Parathyroid adenoma (tissue), 2 donors: ENCODE measurements around the gene RAE1.

Experiments
- H2AFZ ChIP-seq: fragments of 300-600 bp; sonication (generic); one replicate; pipeline ENCODE4 v1.7.0; 2017; ENCODE audit warnings: antibody characterized with exemption, mild to moderate bottlenecking
- H3K27ac ChIP-seq: fragments of 300-600 bp; sonication (generic); one replicate; pipeline ENCODE4 v1.7.0; 2017
- H3K27me3 ChIP-seq: fragments of 300-600 bp; sonication (generic); one replicate; pipeline ENCODE4 v1.7.0; 2017; ENCODE audit warnings: low read length; ENCODE audit not compliant: control insufficient read depth, insufficient read depth
- H3K36me3 ChIP-seq: fragments of 300-600 bp; sonication (generic); one replicate; pipeline ENCODE4 v1.7.0; 2017; ENCODE audit warnings: low read length; ENCODE audit not compliant: control insufficient read depth, insufficient read depth
- H3K4me1 ChIP-seq: fragments of 300-600 bp; sonication (generic); one replicate; pipeline ENCODE4 v1.7.0; 2017; ENCODE audit warnings: control low read depth
- H3K4me2 ChIP-seq: fragments of 300-600 bp; sonication (generic); one replicate; pipeline ENCODE4 v1.7.0; 2017; ENCODE audit warnings: low read length
- H3K4me3 ChIP-seq: fragments of 300-600 bp; sonication (generic); one replicate; pipeline ENCODE4 v1.7.0; 2017; ENCODE audit warnings: low read depth, low read length
- H3K79me2 ChIP-seq: fragments of 300-600 bp; sonication (generic); one replicate; pipeline ENCODE4 v1.7.0; 2017; ENCODE audit warnings: control low read depth
- H3K9ac ChIP-seq: fragments of 300-600 bp; sonication (generic); one replicate; pipeline ENCODE4 v1.7.0; 2017; ENCODE audit warnings: mild to moderate bottlenecking
- H3K9me3 ChIP-seq: fragments of 300-600 bp; sonication (generic); one replicate; pipeline ENCODE4 v1.7.0; 2017; ENCODE audit warnings: low read length; ENCODE audit not compliant: control insufficient read depth
- CTCF ChIP-seq: fragments of 300-600 bp; sonication (generic); IDR thresholded peaks from one replicate; pipeline ENCODE4 v1.7.0; 2017; ENCODE audit warnings: antibody characterized with exemption, mild to moderate bottlenecking
- donor health status: primary hyperparathyroidism.

Gene RAE1

GRCh38 chr20:57323034-57323433, 28.0 kb upstream of the RAE1 start:
- no peak for TF ChIP-seq CTCF

GRCh38 chr20:57325632-57326356, 25.3 kb upstream of the RAE1 start:
- Histone ChIP-seq H3K4me2 (no peak overlapping the region), H3K79me2 (no peaks in the 10 kb centered on the region), H3K4me3 (no peak overlapping the region), H3K27me3 (no peaks in the 10 kb centered on the region), H3K4me1 (no peaks in the 10 kb centered on the region), H3K36me3 (no peaks in the 10 kb centered on the region), H3K9me3 (no peaks in the 10 kb centered on the region), H2AFZ (no peak overlapping the region), H3K9ac (no peak overlapping the region), H3K27ac (no peak overlapping the region)
- no peak for TF ChIP-seq CTCF

More at GRCh38 chr20:57323034-57323433, 28.0 kb upstream of the RAE1 start:
- Histone ChIP-seq H3K4me2 (no peak overlapping the region), H3K36me3 (no peaks in the 10 kb centered on the region), H3K27me3 (no peaks in the 10 kb centered on the region), H2AFZ (no peak overlapping the region), H3K4me3 (no peak overlapping the region), H3K9me3 (no peaks in the 10 kb centered on the region), H3K9ac (no peak overlapping the region), H3K27ac (no peak overlapping the region), H3K79me2 (no peaks in the 10 kb centered on the region), H3K4me1 (no peaks in the 10 kb centered on the region)

GRCh38 chr20:57326667-57327455, 24.2 kb upstream of the RAE1 start:
- no peak overlapping the region for H2AFZ ChIP-seq
- H3K4me3 ChIP-seq, result no peak overlapping the region
- H3K27me3 ChIP-seq, result no peaks in the 10 kb centered on the region
- no peak for TF ChIP-seq CTCF
- no peaks in the 10 kb centered on the region for H3K36me3 ChIP-seq
- no peaks in the 10 kb centered on the region for H3K9me3 ChIP-seq
- no peak overlapping the region for H3K9ac ChIP-seq
- no peak overlapping the region for H3K4me2 ChIP-seq
- no peaks in the 10 kb centered on the region for H3K79me2 ChIP-seq
- no peaks in the 10 kb centered on the region for H3K4me1 ChIP-seq
- H3K27ac ChIP-seq, result no peak overlapping the region

- no peaks in the 10 kb centered on the region for H3K4me1 ChIP-seq
- no peak overlapping the region for H3K9ac ChIP-seq
- H3K36me3 ChIP-seq, result no peaks in the 10 kb centered on the region
- no peak overlapping the region for H2AFZ ChIP-seq
- no peaks in the 10 kb centered on the region for H3K9me3 ChIP-seq
- H3K27me3 ChIP-seq, result no peaks in the 10 kb centered on the region
- H3K79me2 ChIP-seq, result no peaks in the 10 kb centered on the region
- no peak overlapping the region for H3K4me3 ChIP-seq
- H3K4me2 ChIP-seq, result no peak overlapping the region
- H3K27ac ChIP-seq, result no peak overlapping the region
- no peak for TF ChIP-seq CTCF
Measured at GRCh38 chr20:57327820-57328219, 23.2 kb upstream of the RAE1 start.
